Epidermal melanocyte (primary cell): ENCODE data around the gene MAD2L1.
"Not testable (repeated sequence)": the region's sequence is repeated elsewhere in the genome, so short reads cannot be mapped to it uniquely, and the experiment has no call there.

Experiments used
- DNase-seq: peaks from one replicate; pipeline ENCODE4 v3.0.0; 2011; ENCODE audit warnings: low spot score; ENCODE audit not compliant: insufficient read length

The MAD2L1 gene

GRCh38 chr4:120066517-120067340 is at the start of gene MAD2L1:
Gene MAD2L1, minus strand, starts transcription at chr4:120066848. Its CDS starts 114 bp downstream, at chr4:120066734.
- DNase-seq = peak; percentile 92

DNA sequence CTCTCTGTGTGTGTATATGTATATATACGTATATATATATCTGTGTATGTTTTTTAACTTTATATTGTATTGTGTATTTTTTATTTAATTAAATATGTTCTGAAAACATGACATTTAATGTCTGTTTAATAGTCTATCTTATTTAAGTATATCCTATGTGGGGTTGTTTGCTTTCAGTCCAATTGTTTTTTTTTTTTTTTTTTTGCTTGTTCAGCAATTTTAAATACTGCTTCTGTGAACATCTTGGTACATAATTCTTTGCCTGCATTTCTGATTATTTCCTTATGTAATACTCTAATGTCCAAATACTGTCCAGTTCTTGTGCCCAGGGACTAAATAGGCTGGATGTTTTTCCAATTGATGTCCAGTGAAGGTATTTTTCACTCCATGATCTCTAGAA is 45.1 kb upstream of the MAD2L1 start:
- DNase-seq = no peak

DNA sequence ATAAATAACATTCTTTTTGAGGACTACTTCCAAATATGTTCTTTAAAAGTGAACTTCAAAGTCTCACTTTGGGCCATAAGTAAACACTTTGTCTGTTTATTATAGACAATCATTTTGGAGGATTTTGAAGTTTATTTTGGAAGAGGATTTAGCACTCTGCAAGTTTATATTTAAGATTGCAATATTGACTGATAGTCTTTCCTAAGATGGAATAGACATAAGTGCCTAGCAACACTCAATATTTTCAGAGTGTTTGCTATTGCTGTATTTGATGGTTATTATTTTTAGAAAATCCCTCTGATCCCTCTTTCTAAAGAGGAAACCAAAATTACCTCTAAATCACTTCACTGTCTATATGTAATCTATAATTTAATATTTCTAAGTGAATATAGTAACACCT is 42.8 kb upstream of the MAD2L1 start:
- no peak for DNase-seq

DNA sequence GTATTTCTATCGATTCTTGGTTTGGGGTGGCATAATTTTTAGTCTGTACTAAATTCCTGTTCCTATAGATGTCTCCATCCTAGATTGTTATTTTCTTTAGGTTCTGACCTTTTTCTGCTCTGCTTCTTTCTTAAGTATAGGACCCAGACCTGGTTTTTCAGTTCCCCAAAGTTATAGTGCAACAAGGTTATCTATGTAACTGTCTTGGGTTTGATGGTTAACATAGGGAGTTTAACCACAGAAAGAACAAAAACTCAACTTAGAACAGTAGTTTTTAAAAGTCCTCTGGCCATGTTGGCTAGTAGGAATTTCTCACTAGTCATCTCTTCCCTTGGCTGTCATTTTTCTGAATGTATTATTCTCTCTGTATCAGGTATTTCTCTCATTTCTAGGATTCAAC is 38.8 kb upstream of the MAD2L1 start:
- DNase-seq = no peak

DNA sequence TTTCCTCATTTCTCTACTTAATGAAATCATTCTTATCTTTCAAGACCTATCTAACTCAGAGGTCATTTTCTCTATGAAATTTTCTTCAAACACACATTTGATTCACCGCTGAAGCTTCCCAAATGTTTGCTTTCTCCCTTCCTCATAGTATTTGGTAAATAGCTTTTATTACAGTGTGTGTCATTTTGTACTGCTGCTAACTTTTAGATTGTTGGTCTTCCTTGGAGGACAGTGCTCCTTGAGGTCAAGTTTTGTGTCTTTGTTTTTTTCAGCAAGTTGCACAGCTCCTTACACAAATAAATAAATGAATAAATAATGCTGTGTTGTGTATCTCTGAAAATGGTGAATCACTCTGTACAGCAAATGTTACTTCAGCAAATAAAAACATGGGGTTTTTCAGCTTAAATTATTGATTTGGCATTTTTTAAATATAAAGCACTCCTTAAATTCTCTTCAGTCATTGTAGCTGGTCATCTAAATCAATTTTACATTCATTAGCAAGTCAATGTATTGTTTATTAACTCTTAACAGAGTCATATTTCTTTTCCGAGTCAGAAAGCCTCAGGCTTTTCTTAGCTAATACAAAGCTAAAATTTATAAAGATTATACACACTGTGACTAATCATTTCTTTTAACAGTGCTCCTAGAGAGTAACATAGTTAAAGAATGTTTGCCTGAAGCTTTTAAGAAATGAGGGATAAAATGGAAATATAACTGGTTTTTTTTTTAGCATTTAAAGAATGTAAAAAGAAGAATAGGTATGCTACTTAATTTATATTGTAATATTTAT is 30.1 kb upstream of the MAD2L1 start:
- DNase-seq = no peak

- no peak for DNase-seq
Measured at GRCh38 chr4:120088507-120088906, 21.9 kb upstream of the MAD2L1 start.

- not testable (repeated sequence) for DNase-seq
Measured at GRCh38 chr4:120088066-120088465, 21.4 kb upstream of the MAD2L1 start.

GRCh38 chr4:120085705-120086104 is 19.1 kb upstream of the MAD2L1 start:
- DNase-seq = no peak

DNA sequence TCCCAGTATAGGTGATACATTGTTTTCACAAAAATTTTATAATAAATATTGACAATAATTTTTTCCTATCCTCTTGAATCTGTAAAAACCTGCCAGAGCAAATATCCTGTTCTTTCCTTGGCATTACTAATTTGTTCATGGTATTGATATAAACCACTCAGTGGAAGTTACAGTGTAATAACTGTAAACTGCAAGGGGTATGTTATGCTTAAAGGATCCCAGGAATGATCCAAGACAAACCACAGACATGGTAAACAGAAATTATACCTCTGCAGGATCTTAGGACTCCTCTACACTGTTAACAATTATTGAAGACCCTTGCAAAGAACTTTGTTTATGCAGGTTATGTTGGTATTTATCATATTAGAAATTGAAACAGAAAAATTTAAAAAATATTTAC is 17.7 kb upstream of the MAD2L1 start:
- no peak for DNase-seq

- no peak for DNase-seq
Measured at GRCh38 chr4:120083152-120083551, 16.5 kb upstream of the MAD2L1 start.

- DNase-seq = no peak
Measured at GRCh38 chr4:120082251-120082650, 15.6 kb upstream of the MAD2L1 start.

DNA sequence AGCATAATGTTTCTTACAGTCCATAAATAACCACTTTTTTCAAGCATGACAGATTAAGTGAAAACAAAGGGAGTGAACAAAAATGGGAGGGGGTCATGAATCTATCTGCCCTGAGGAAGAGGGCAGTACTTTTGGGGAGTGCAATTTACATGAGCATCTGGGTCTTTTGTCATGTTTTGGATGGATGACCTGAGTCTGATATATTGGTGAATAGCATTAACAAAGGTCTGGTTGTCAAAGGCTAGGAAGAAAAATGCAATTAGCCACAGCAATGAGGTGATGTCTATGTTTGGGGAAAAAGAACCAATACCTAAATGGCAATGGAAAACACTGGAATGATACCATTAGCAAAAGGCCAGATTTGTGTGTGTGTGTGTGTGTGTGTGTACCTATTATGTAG is 15.1 kb upstream of the MAD2L1 start:
- DNase-seq = no peak

- DNase-seq = no peak
Measured at GRCh38 chr4:120080533-120080932, 13.9 kb upstream of the MAD2L1 start.

DNA sequence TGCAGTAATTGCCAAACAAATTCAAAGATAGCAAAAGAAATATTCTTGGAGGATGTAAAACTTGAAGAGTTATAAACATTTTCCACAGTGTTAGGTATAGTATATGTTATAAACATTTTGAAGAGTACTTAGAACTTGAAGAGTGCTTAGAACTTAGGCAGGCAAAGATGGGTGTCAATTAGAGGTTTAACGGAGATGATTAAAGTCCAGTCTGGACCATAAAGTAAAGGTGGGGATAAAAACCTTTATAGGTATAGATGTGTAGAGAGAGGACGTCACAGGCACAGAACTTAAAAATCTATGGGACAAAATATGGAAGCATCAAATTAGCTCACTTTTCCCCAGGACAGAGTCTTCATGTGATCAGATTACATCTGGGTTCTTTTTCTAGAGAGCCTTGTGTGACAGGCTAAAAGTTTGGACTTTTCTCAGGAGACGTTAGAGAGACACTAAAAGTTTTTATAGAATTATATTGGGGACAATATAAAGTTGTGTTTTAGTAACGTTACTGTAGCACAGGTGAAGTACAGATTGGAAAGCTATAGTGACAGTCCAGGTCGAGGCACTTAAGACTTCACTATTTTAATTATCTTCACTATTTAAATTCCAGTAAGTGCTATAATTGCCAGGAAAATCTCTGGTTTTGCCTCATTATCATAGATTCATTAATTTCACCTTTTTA is 13.3 kb upstream of the MAD2L1 start:
- DNase-seq = no peak

- no peak for DNase-seq
Measured at GRCh38 chr4:120078216-120078615, 11.6 kb upstream of the MAD2L1 start.

GRCh38 chr4:120071192-120071795 is 4.6 kb upstream of the MAD2L1 start:
- peak; percentile 41 for DNase-seq

DNA sequence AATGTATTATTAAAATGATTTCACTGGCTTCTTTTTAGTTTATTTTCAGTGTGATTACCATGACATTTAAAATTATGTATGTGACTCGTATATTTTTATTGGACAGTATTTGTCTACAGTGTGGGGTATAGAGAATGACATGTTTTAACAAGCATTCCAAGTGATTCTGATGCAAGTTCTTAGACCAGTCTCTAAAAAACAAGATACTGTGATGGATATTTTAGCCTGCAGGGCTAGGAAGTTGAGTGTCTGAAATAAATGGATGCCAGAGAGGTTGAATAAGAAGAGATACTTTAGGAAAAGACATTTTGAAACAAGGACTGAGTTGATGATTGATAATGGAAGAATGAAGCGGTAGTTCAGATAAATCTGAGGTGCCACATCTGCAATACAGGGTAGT is 3.5 kb upstream of the MAD2L1 start:
- no peak for DNase-seq

- no peak for DNase-seq
Measured at GRCh38 chr4:120065974-120066516, 603 bp downstream of the MAD2L1 start.

DNA sequence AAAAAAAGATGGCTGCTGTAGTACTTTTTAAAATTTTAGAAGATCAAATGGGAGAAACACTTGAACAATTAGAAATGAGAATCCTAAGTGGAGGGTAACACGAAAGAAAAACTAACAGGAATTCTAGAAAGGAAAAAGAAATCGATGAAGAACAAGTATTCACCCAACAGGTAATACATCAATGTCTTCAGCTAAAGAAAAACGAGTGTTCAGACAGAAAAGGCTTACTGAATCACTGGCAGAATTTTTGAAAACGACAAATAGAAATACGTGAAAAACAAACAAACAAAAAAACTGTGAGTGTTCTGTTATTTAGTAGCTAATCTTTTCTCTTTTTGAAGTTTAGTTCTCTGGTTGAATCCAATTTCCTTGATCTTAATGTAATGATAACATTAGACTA is 1.8 kb downstream of the MAD2L1 start:
- no peak for DNase-seq

- DNase-seq = not testable (repeated sequence)
Measured at GRCh38 chr4:120063711-120064110, 2.9 kb downstream of the MAD2L1 start.

DNA sequence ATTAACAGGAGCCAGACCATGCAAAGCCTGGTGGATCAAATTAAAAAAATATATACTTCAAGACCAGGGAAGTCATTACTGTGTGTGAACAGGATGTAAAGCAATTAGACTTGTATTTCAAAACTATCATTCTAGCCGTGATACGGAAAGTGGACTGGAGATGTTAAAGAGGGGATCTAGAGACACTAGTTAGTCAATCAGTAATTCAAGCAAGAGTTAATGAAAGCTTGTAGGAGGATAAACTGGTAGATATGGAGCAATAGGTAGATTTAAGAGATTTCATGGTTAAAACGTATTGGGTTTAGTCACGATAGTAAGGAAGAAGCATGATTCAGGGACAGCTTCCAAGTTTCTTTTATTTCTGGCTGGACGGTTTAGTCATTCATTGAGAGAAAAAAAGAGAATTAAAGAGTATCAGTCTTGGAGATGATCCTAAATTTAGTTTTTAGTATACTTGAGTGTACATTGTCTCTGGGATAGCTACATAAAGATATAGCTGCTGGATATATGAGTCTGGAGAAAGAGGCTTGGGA is 3.9 kb downstream of the MAD2L1 start:
- no peak for DNase-seq
